Measurements from ENCODE around the gene TUFT1. TPM values are rescaled to one million over a fixed set of nuclear protein-coding genes. Genes with fewer than 3 reads are reported as not detected.

The TUFT1 gene
- total and polyA plus RNA-seq, 9 of the 15 experiments (the other 6 are each of a cell fraction or from before 2014, with no cell fraction given): 0.54 to 2.0 (median 1.7) TPM

- TF ChIP-seq, protein P1, sequence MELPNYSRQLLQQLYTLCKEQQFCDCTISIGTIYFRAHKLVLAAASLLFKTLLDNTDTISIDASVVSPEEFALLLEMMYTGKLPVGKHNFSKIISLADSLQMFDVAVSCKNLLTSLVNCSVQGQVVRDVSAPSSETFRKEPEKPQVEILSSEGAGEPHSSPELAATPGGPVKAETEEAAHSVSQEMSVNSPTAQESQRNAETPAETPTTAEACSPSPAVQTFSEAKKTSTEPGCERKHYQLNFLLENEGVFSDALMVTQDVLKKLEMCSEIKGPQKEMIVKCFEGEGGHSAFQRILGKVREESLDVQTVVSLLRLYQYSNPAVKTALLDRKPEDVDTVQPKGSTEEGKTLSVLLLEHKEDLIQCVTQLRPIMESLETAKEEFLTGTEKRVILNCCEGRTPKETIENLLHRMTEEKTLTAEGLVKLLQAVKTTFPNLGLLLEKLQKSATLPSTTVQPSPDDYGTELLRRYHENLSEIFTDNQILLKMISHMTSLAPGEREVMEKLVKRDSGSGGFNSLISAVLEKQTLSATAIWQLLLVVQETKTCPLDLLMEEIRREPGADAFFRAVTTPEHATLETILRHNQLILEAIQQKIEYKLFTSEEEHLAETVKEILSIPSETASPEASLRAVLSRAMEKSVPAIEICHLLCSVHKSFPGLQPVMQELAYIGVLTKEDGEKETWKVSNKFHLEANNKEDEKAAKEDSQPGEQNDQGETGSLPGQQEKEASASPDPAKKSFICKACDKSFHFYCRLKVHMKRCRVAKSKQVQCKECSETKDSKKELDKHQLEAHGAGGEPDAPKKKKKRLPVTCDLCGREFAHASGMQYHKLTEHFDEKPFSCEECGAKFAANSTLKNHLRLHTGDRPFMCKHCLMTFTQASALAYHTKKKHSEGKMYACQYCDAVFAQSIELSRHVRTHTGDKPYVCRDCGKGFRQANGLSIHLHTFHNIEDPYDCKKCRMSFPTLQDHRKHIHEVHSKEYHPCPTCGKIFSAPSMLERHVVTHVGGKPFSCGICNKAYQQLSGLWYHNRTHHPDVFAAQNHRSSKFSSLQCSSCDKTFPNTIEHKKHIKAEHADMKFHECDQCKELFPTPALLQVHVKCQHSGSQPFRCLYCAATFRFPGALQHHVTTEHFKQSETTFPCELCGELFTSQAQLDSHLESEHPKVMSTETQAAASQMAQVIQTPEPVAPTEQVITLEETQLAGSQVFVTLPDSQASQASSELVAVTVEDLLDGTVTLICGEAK (IDR thresholded peaks at IDR 0.05): no peak
- TF ChIP-seq, protein P1 (CRISPR knock-in tag; IDR thresholded peaks at IDR 0.05): no peak
- no peak for TF ChIP-seq ID3 (CRISPR knock-in tag; IDR thresholded peaks at IDR 0.05)
- no peak for TF ChIP-seq ID3 (tag; IDR thresholded peaks at IDR 0.05)
- no peak for TF ChIP-seq POLR2A (conservative IDR thresholded peaks at IDR 0.05)
- no peak for TF ChIP-seq NCOA6 (IDR thresholded peaks at IDR 0.05)
Observed at GRCh38 chr1:151547900-151548230, 7.8 kb downstream of the TUFT1 start (continued).

Measured in K562 (cell line).